GM12878 (cell line): ENCODE data around the gene MYBPC1. TPM values are rescaled to one million over a fixed set of nuclear protein-coding genes. Genes with fewer than 3 reads are reported as not detected.

ENCODE experiments used
- ATAC-seq: fragments of 200-7000 bp; cut with Tn5 transposase; 3 replicates; pipeline ENCODE4 v1.9.1; 2020; ENCODE audit warnings: mild to moderate bottlenecking, moderate library complexity
- BruUV-seq: library from RNA; stranded (reverse); fragments of 400-500 nt; replicated peaks from 2 replicates; lab custom pipeline; 2021; lab: Mats Ljungman, UMichigan
- CTCF ChIA-PET: fragments of 300-600 bp; sonication (Branson Sonifier 250); formaldehyde crosslinking; extraction: SDS; loops from one replicate; lab custom pipeline; 2021; ENCODE audit warnings: inconsistent platforms; lab: Yijun Ruan, JAX
- POLR2A ChIA-PET: fragments of 350-600 bp; formaldehyde crosslinking; extraction: SDS; loops from one replicate; lab custom pipeline; 2021; ENCODE audit warnings: inconsistent platforms; lab: Charles Lee
- RAD21 ChIA-PET: fragments of 300-600 bp; sonication (Branson Sonifier 250); formaldehyde crosslinking; loops from one replicate; lab custom pipeline; 2023; ENCODE audit warnings: antibody characterized with exemption; ENCODE audit not compliant: unreplicated experiment; lab: Charles Lee
- SMC1A ChIA-PET: fragments of 300-600 bp; sonication (Branson Sonifier 250); formaldehyde crosslinking; loops from one replicate; lab custom pipeline; 2023; ENCODE audit not compliant: unreplicated experiment, uncharacterized antibody; lab: Charles Lee
- DNase-seq: peaks from one replicate; pipeline ENCODE4 v3.0.0-alpha.2; 2011; ENCODE audit warnings: low read depth, low spot score
- FAIRE-seq: peaks from 3 replicates; lab custom pipeline; 2011; peaks lifted over from hg19 to GRCh38; lab: Jason Lieb, UNC
- H2AFZ ChIP-seq: 2 replicates; pipeline ENCODE4 v1.6.0; 2011; ENCODE audit warnings: low read depth, low read length, control low read depth; ENCODE audit not compliant: control insufficient read depth
- H3K27ac ChIP-seq: 2 replicates; pipeline ENCODE4 v1.5.1; 2011; ENCODE audit warnings: control low read depth; ENCODE audit not compliant: control insufficient read depth, insufficient read depth
- H3K27me3 ChIP-seq, 2 experiments: replicated peaks in 1 of 2; 2 replicates each; pipeline versions ENCODE4 v1.6.0 to v1.6.1; 2011; ENCODE audit warnings: low read length in 1 of 2; ENCODE audit not compliant: control insufficient read depth in 2 of 2, insufficient read depth in 2 of 2
- H3K36me3 ChIP-seq, 2 experiments: 2 replicates each; pipeline ENCODE4 v1.5.1; 2011; ENCODE audit warnings: low read length in 1 of 2; ENCODE audit not compliant: control insufficient read depth in 2 of 2, insufficient read depth in 2 of 2
- H3K4me1 ChIP-seq: 2 replicates; pipeline ENCODE4 v1.6.1; 2011; ENCODE audit warnings: mild to moderate bottlenecking, low read length, moderate library complexity, mixed read lengths; ENCODE audit not compliant: control insufficient read depth, insufficient read depth
- H3K4me2 ChIP-seq: 2 replicates; pipeline ENCODE4 v1.6.0; 2011; ENCODE audit warnings: control low read depth; ENCODE audit not compliant: control insufficient read depth, insufficient read depth
- H3K4me3 ChIP-seq: fragments of 200-600 bp; sonication (generic); 2 replicates; pipeline ENCODE4 v1.5.1; 2016
- H3K79me2 ChIP-seq: 2 replicates; pipeline ENCODE4 v1.6.0; 2011; ENCODE audit warnings: low read length; ENCODE audit not compliant: control insufficient read depth, insufficient read depth
- H3K9ac ChIP-seq: 2 replicates; pipeline ENCODE4 v1.8.0; 2011; ENCODE audit warnings: low read length, control low read depth, mixed read lengths; ENCODE audit not compliant: control insufficient read depth, insufficient read depth
- H3K9me3 ChIP-seq: replicated peaks from 3 replicates; pipeline ENCODE4 v1.5.1; 2011; ENCODE audit warnings: mild to moderate bottlenecking, low read length; ENCODE audit not compliant: control insufficient read depth, insufficient read depth
- H4K20me1 ChIP-seq: 2 replicates; pipeline ENCODE4 v1.6.0; 2011; ENCODE audit not compliant: control insufficient read depth, insufficient read depth
- BCLAF1 ChIP-seq: fragments of 450-650 bp; IDR thresholded peaks from 2 replicates; pipeline ENCODE4 v1.6.1; 2017; ENCODE audit warnings: antibody characterized with exemption, mild to moderate bottlenecking, moderate library complexity
- GATAD2B ChIP-seq: fragments of 450-650 bp; conservative IDR thresholded peaks from 2 replicates; pipeline ENCODE4 v1.6.1; 2017; ENCODE audit warnings: low read depth, mild to moderate bottlenecking, moderate library complexity
- IRF4 ChIP-seq: IDR thresholded peaks from 2 replicates; pipeline ENCODE4 v1.6.1; 2011; ENCODE audit warnings: low read depth, low read length
- NFYA ChIP-seq: IDR thresholded peaks from 2 replicates; pipeline ENCODE4 v1.6.1; 2011; ENCODE audit warnings: low read depth, mild to moderate bottlenecking, low read length, improper control_type of control experiment, borderline replicate concordance
- POLR2AphosphoS2 ChIP-seq: IDR thresholded peaks from 2 replicates; pipeline ENCODE4 v1.6.1; 2011; ENCODE audit warnings: low read depth, mild to moderate bottlenecking, low read length, improper control_type of control experiment, moderate library complexity
- SKIL ChIP-seq: fragments of 450-650 bp; IDR thresholded peaks from 2 replicates; pipeline ENCODE4 v1.6.1; 2017; ENCODE audit warnings: mild to moderate bottlenecking, low read depth, inconsistent platforms; ENCODE audit not compliant: poor library complexity, severe bottlenecking
- SREBF1 ChIP-seq: IDR thresholded peaks from 2 replicates; pipeline ENCODE4 v1.6.1; 2012; ENCODE audit warnings: mild to moderate bottlenecking, low read length
- YY1 ChIP-seq: IDR thresholded peaks from 2 replicates; pipeline ENCODE4 v1.6.1; 2011; ENCODE audit warnings: low read depth, mild to moderate bottlenecking, low read length
- ZNF217 ChIP-seq: fragments of 450-650 bp; IDR thresholded peaks from 2 replicates; pipeline ENCODE4 v1.6.1; 2017; ENCODE audit warnings: antibody characterized with exemption, mild to moderate bottlenecking
- WGBS: methylation state at CpG from one replicate; pipeline ENCODE4 v1.1.6; 2016; ENCODE audit warnings: low lambda C conversion rate; ENCODE audit not compliant: insufficient replicate concordance, insufficient coverage; ENCODE audit errors: missing lambda C conversion rate; 5-methylcytosine and 5-hydroxymethylcytosine counted together
- in situ Hi-C: fragments of 300-500 bp; cut with MboI; formaldehyde crosslinking; loops from 9 replicates; pipeline ENCODE4 v1.14.3; 2018; ENCODE audit warnings: mixed read lengths
- intact Hi-C: fragments of 100-400 bp; cut with micrococcal nuclease; formaldehyde crosslinking; loops from one replicate; pipeline ENCODE4 v1.14.2; 2022; ENCODE audit not compliant: unreplicated experiment
- polyA plus RNA-seq, 11 experiments: library from polyadenylated mRNA; depleted of rRNA in 4 of 11; unstranded in 6 of 11; stranded (reverse) in 5 of 11; fragments of >200 nt; fragmentation: Nextera tagmentation in 4 of 11; fragmentation: Illumina TruSeq in 1 of 11; extraction: Ambion mirVana in 4 of 11; extraction: Trizol in 1 of 11; gene quantifications; 1 replicate in 1 of 11; 2 replicates in 10 of 11; pipeline versions ENCODE4 v1.2.1 to v1.2.3, GENCODE V29; 2011 to 2016; ENCODE audit warnings: inconsistent platforms in 2 of 11, missing spikeins in 2 of 11, low read depth in 1 of 11
- total RNA-seq, 4 experiments: library from RNA; depleted of rRNA in 3 of 4; stranded (reverse); fragments of >200 nt in 3 of 4; fragmentation: Illumina TruSeq in 1 of 4; extraction: Trizol in 1 of 4; gene quantifications; 2 replicates each; pipeline versions ENCODE4 v1.2.1 to v1.2.3, GENCODE V29; 2013 to 2021

Gene MYBPC1
- total and polyA plus RNA-seq, 10 of the 15 experiments (the other 5 are each of a cell fraction or from before 2014, with no cell fraction given) = not detected

GRCh38 chr12:101598483-101598882, 3.7 kb downstream of the MYBPC1 start (continued):
- TF ChIP-seq POLR2AphosphoS2 (no peak), YY1 (no peak), NFYA (no peak), BCLAF1 (no peak), IRF4 (no peak), SKIL (no peak)

- DNase-seq = no peak
- Histone ChIP-seq H4K20me1 (no peaks in the 10 kb centered on the region), H3K27me3 (no peaks in the 10 kb centered on the region), H2AFZ (no peak overlapping the region), H3K9ac (no peak overlapping the region), H3K4me3 (no peak overlapping the region), H3K9me3 (no peaks in the 10 kb centered on the region), H3K27ac (no peak overlapping the region), H3K79me2 (no peaks in the 10 kb centered on the region), H3K4me1 (no peaks in the 10 kb centered on the region), H3K36me3 (no peaks in the 10 kb centered on the region), H3K4me2 (no peak overlapping the region)
- TF ChIP-seq SREBF1 (no peak), GATAD2B (no peak), ZNF217 (no peak)
- intact Hi-C loops (no loop called here), in situ Hi-C loops (no loop called here)
- POLR2A ChIA-PET = no interaction called here
- no peak for ATAC-seq
- 88% methylated on average over 1 of the region's 1 CpG for WGBS
- SMC1A ChIA-PET = no interaction called here
- CTCF ChIA-PET = no interaction called here
- RAD21 ChIA-PET = no interaction called here
- no TSS peak for BruUV-seq
- no peak for FAIRE-seq
Observed at GRCh38 chr12:101599311-101599710, 4.5 kb downstream of the MYBPC1 start.
